OCI-LY1 (cell line): ENCODE measurements around the gene TRMT61B.

Source experiments
- H2AFZ ChIP-seq: fragments of 200-600 bp; sonication (generic), shearing (Covaris generic); 2 replicates; pipeline ENCODE4 v1.6.0; 2014; ENCODE audit warnings: antibody characterized with exemption, mild to moderate bottlenecking, low read length
- H3F3A ChIP-seq: fragments of 200-600 bp; sonication (generic), shearing (Covaris generic); 2 replicates; pipeline ENCODE4 v1.6.0; 2014; ENCODE audit warnings: mild to moderate bottlenecking, antibody characterized with exemption, low read length, moderate library complexity; ENCODE audit not compliant: insufficient read depth
- H3K27ac ChIP-seq: fragments of 200-600 bp; sonication (generic); 2 replicates; pipeline ENCODE4 v1.5.1; 2014; ENCODE audit warnings: low read length, mixed run types, mild to moderate bottlenecking, low read depth; ENCODE audit not compliant: poor library complexity, severe bottlenecking
- H3K27me3 ChIP-seq: fragments of 200-600 bp; sonication (generic); 2 replicates; pipeline ENCODE4 v1.6.0; 2014; ENCODE audit warnings: antibody characterized with exemption, mild to moderate bottlenecking, low read length, moderate library complexity; ENCODE audit not compliant: insufficient read depth
- H3K36me3 ChIP-seq: fragments of 200-600 bp; sonication (generic); 2 replicates; pipeline ENCODE4 v1.6.1; 2014; ENCODE audit warnings: mild to moderate bottlenecking, antibody characterized with exemption, low read length, moderate library complexity, mixed read lengths; ENCODE audit not compliant: insufficient read depth
- H3K4me1 ChIP-seq: fragments of 200-600 bp; sonication (generic); 2 replicates; pipeline ENCODE4 v1.5.1; 2014; ENCODE audit warnings: mild to moderate bottlenecking, low read length, moderate library complexity; ENCODE audit not compliant: insufficient read depth, severe bottlenecking
- H3K4me2 ChIP-seq: fragments of 200-600 bp; sonication (generic), shearing (Covaris generic); 2 replicates; pipeline ENCODE4 v1.6.1; 2014; ENCODE audit warnings: low read length
- H3K4me3 ChIP-seq: fragments of 200-600 bp; sonication (generic); 2 replicates; pipeline ENCODE4 v1.5.1; 2014; ENCODE audit warnings: low read length, low read depth, mild to moderate bottlenecking, mixed read lengths; ENCODE audit not compliant: poor library complexity, severe bottlenecking
- H3K79me2 ChIP-seq: fragments of 200-600 bp; shearing (Covaris generic); 2 replicates; pipeline ENCODE4 v1.6.1; 2016; ENCODE audit warnings: mixed run types, low read length, mixed read lengths; ENCODE audit not compliant: insufficient read depth
- H3K9ac ChIP-seq: fragments of 200-600 bp; sonication (generic), shearing (Covaris generic); 2 replicates; pipeline ENCODE4 v1.6.1; 2014; ENCODE audit warnings: mild to moderate bottlenecking, low read length, mixed read lengths
- H3K9me2 ChIP-seq: fragments of 200-600 bp; sonication (generic), shearing (Covaris generic); 2 replicates; pipeline ENCODE4 v1.6.1; 2014; ENCODE audit warnings: low read depth, mild to moderate bottlenecking, low read length, mixed read lengths
- H3K9me3 ChIP-seq: fragments of 200-600 bp; shearing (Covaris generic); 2 replicates; pipeline ENCODE4 v1.6.1; 2014; ENCODE audit warnings: low read length, mixed read lengths
- H4K20me1 ChIP-seq: fragments of 200-600 bp; sonication (generic), shearing (Covaris generic); 2 replicates; pipeline ENCODE4 v1.6.0; 2016; ENCODE audit warnings: mild to moderate bottlenecking, low read length; ENCODE audit not compliant: insufficient read depth
- CTCF ChIP-seq: fragments of 200-600 bp; sonication (generic), shearing (Covaris generic); IDR thresholded peaks from 2 replicates; pipeline ENCODE4 v1.5.1; 2017; ENCODE audit warnings: mild to moderate bottlenecking, antibody characterized with exemption, low read length, moderate library complexity, mixed read lengths
- EZH2 ChIP-seq: fragments of 200-600 bp; sonication (generic), shearing (Covaris generic); IDR thresholded peaks from 2 replicates; pipeline ENCODE4 v1.8.0; 2017; ENCODE audit warnings: borderline replicate concordance, mixed run types, mild to moderate bottlenecking, antibody characterized with exemption, low read length, moderate library complexity, mixed read lengths

Gene TRMT61B

GRCh38 chr2:28898048-28898447 lies 27.9 kb upstream of the TRMT61B start:
- Histone ChIP-seq H3K9me2 (no peaks in the 10 kb centered on the region), H3K9me3 (no peaks in the 10 kb centered on the region), H3K4me2 (peak overlapping the region; percentile 76), H3K4me1 (peaks cover 44% of the 10 kb centered on the region), H3K36me3 (peaks cover 47% of the 10 kb centered on the region), H3K9ac (peak overlapping the region; percentile 17; the same call in 1 of the 2 replicates), H3K4me3 (peak overlapping the region; percentile 86), H2AFZ (no peak overlapping the region), H3K79me2 (peaks cover 86% of the 10 kb centered on the region), H4K20me1 (peaks cover 13% of the 10 kb centered on the region), H3K27me3 (no peaks in the 10 kb centered on the region), H3F3A (no peaks in the 10 kb centered on the region), H3K27ac (no peak overlapping the region)
- TF ChIP-seq EZH2 (no peak), CTCF (no peak)

- H3K27ac ChIP-seq, result no peak overlapping the region
- H3K36me3 ChIP-seq, result peaks cover 36% of the 10 kb centered on the region
- H3K9ac ChIP-seq, result peak overlapping the region; percentile 100
- H2AFZ ChIP-seq, result no peak overlapping the region
- peaks cover 44% of the 10 kb centered on the region for H3K4me1 ChIP-seq
- peak overlapping the region; percentile 86 for H3K4me3 ChIP-seq
- H3F3A ChIP-seq, result peaks cover 4% of the 10 kb centered on the region; the same call in 1 of the 2 replicates
- no peak for TF ChIP-seq CTCF
- TF ChIP-seq EZH2, result no peak
- H3K27me3 ChIP-seq, result no peaks in the 10 kb centered on the region
- H4K20me1 ChIP-seq, result peaks cover 13% of the 10 kb centered on the region
- H3K9me3 ChIP-seq, result no peaks in the 10 kb centered on the region
- no peaks in the 10 kb centered on the region for H3K9me2 ChIP-seq
- H3K4me2 ChIP-seq, result peak overlapping the region; percentile 76
- H3K79me2 ChIP-seq, result peaks cover 74% of the 10 kb centered on the region
Measured at GRCh38 chr2:28896906-28897305, 26.8 kb upstream of the TRMT61B start.

GRCh38 chr2:28895189-28895893 lies 25.2 kb upstream of the TRMT61B start:
- peaks cover 44% of the 10 kb centered on the region for H3K4me1 ChIP-seq
- peak overlapping the region; percentile 86 for H3K4me3 ChIP-seq
- H3K4me2 ChIP-seq, result peak overlapping the region; percentile 76
- H3K9ac ChIP-seq, result peak overlapping the region; percentile 100
- peaks cover 5% of the 10 kb centered on the region; the same call in 1 of the 2 replicates for H3F3A ChIP-seq
- peak overlapping the region; percentile 32 for H3K27ac ChIP-seq
- peaks cover 13% of the 10 kb centered on the region for H4K20me1 ChIP-seq
- H3K27me3 ChIP-seq, result no peaks in the 10 kb centered on the region
- TF ChIP-seq EZH2 (no peak), CTCF (no peak)
- peaks cover 22% of the 10 kb centered on the region; the same call in 1 of the 2 replicates for H3K36me3 ChIP-seq
- H2AFZ ChIP-seq, result no peak overlapping the region
- H3K9me3 ChIP-seq, result no peaks in the 10 kb centered on the region
- peaks cover 59% of the 10 kb centered on the region for H3K79me2 ChIP-seq
- no peaks in the 10 kb centered on the region for H3K9me2 ChIP-seq
